Inflammatory macrophage (primary cell): ENCODE results near the gene RAB30.

Experiments
- DNase-seq, 2 donors: peaks; one replicate each; pipeline ENCODE4 v3.0.0-alpha.2; 2020 to 2022
- total RNA-seq, 18 experiments: gene quantifications; one replicate each; lab custom pipeline; 2026; ENCODE audit warnings: mixed read lengths in 6 of 18, inconsistent platforms in 2 of 18; lab: John Stamatoyannopoulos, UW

The RAB30 gene
- total RNA-seq = 0.78 to 4.7 (median 2.2) reads per million in 18 experiments

- DNase-seq = peak; percentile 99 to 100
These were observed at the start of gene RAB30 for GRCh38 chr11:83071567-83072349. Gene RAB30 (minus strand): TSS chr11:83071897. CDS start chr11:82997316, 74,581 bp downstream.

- no peak for DNase-seq
These were observed 48.6 kb upstream of the RAB30 start for GRCh38 chr11:83120327-83120726.

GRCh38 chr11:83119216-83119615 is 47.5 kb upstream of the RAB30 start:
- no peak for DNase-seq

GRCh38 chr11:83118814-83119213 is 47.1 kb upstream of the RAB30 start:
- no peak for DNase-seq

GRCh38 chr11:83116015-83116641 is 44.4 kb upstream of the RAB30 start:
- peak in 1 of 2 donors; percentile 49 for DNase-seq

- DNase-seq = no peak
These were observed 43.9 kb upstream of the RAB30 start for GRCh38 chr11:83115551-83115950.

- DNase-seq = no peak
These were observed 43.3 kb upstream of the RAB30 start for GRCh38 chr11:83115026-83115425.

- no peak for DNase-seq
These were observed 41.2 kb upstream of the RAB30 start for GRCh38 chr11:83112886-83113285.

GRCh38 chr11:83105168-83105567 is 33.5 kb upstream of the RAB30 start:
- DNase-seq = no peak

- DNase-seq = no peak
These were observed 31.1 kb upstream of the RAB30 start for GRCh38 chr11:83102834-83103233.

GRCh38 chr11:83097429-83098075 is 25.9 kb upstream of the RAB30 start:
- DNase-seq = no peak

- no peak for DNase-seq
These were observed 21.9 kb upstream of the RAB30 start for GRCh38 chr11:83093634-83094033.

- no peak for DNase-seq
These were observed 21.0 kb upstream of the RAB30 start for GRCh38 chr11:83092488-83093384.

GRCh38 chr11:83088965-83089364 is 17.3 kb upstream of the RAB30 start:
- DNase-seq = no peak

GRCh38 chr11:83087035-83087434 is 15.3 kb upstream of the RAB30 start:
- DNase-seq = no peak

GRCh38 chr11:83079820-83080219 is 8.1 kb upstream of the RAB30 start:
- DNase-seq = no peak

- no peak for DNase-seq
These were observed 6.6 kb upstream of the RAB30 start for GRCh38 chr11:83078269-83078668.

- no peak for DNase-seq
These were observed 2.2 kb upstream of the RAB30 start for GRCh38 chr11:83073884-83074283.

- no peak for DNase-seq
These were observed 1.6 kb upstream of the RAB30 start for GRCh38 chr11:83073258-83073657.

- DNase-seq = no peak
These were observed 899 bp upstream of the RAB30 start for GRCh38 chr11:83072350-83073242.
